ENCODE measurements around the gene CCDC80. TPM values are rescaled to one million over a fixed set of nuclear protein-coding genes. Genes with fewer than 3 reads are reported as not detected.
A peak's percentile ranks its signal among the peaks of the same experiment; 100 is the strongest.
"Not testable (repeated sequence)": the region's sequence is repeated elsewhere in the genome, so short reads cannot be mapped to it uniquely, and the experiment has no call there.

Gene CCDC80
- total RNA-seq, 1 donor from 2014 or later, result 54.0 TPM

DNA sequence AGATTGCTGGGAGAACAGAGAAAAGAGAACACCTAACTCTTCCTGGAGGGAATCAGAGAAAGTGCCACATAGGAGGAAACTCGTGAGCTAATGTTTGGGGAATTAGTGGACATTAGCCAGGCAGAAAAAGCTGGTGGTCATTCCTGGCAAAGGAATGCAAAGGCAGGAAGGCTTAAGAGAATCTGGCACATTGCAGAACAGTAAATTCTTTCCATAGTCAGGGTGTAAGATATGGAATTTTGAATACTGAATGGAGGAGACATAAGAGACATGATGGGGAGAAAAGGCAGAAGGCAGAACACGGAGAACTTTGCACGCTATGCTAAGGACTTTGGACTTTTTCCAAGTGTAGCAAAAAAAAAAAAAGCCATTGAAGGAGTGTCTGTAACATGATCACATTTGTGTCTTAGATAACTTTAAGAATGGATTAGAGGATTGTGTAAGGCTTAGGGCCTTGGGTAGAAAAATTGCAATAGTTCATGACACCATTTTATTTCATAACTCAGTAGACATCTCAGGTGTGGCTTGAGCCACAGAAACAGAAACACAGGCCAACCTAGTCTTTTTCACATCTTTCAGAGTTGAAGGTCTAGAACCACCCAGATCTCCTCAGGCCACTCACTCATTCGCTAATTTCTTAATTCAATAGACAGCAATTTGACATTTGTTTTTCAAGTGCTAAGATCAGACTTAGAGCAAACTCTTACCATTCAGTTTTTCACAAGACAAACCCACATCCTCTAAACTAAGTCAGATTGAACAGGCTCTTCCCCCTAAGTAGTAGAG, 31.2 kb upstream of the CCDC80 start:
- intact Hi-C loops (cut with DNase I), result no loop called here
- ATAC-seq (ENCODE audit: poor library complexity), result no peak
- no peak for DNase-seq

DNA sequence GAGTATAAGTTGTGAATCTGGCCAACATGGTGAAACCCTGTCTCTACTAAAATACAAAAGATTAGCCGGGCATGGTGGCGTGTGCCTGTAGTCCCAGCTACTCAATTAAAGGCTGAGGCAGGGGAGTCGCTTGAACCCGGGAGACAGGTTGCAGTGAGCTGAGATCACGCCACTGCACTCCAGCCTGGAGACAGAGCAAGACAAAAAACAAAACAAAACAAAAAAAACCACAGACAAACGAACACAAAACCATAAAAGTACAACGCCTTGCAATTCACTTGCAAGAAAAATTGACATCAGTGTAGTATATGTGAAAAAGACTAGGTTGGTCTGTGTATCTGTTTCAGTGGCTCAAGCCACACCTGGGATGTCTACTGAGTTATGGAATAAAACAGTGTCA, 29.9 kb upstream of the CCDC80 start:
- ATAC-seq (ENCODE audit: poor library complexity), result no peak
- no peak for DNase-seq
- intact Hi-C loops (cut with DNase I), result no loop called here

GRCh38 chr3:112667599-112667998, 26.7 kb upstream of the CCDC80 start:
- no peak for ATAC-seq (ENCODE audit: poor library complexity)
- intact Hi-C loops (cut with DNase I), result no loop called here
- DNase-seq, result no peak

DNA sequence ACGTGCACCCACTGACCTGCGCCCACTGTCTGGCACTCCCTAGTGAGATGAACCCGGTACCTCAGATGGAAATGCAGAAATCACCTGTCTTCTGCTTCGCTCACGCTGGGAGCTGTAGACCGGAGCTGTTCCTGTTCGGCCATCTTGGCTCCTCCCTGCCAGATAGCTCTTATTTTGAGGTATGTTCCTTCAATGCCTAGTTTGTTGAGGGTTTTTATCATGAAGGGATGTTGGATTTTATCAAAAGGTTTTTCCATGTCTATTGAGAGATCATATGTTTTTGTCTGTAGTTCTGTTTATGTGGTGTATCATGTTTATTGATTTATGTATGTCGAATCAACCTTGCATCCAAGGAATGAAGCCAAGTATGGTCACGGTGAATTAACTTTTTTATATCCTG, 24.1 kb upstream of the CCDC80 start:
- DNase-seq; intact Hi-C loops (cut with DNase I); ATAC-seq (ENCODE audit: poor library complexity): not testable (repeated sequence)

DNA sequence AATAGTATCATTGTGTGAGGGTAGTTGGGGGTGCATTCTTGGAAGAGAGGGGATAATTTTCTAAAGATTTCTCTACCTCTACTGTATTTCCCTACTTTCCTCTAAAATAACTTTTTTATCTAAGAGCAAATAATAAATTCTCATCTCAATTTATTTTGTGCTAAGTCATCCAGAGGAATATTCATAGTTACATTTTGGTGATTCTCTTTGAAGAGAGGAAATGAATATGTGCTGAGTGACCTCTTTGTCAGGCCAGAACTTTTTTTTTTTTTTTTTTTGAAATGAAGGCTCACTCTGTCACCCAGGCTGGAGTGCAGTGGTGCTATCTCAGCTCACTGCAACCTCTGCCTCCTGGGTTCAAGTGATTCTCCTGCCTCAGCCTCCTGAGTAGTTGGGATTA, 15.1 kb upstream of the CCDC80 start:
- intact Hi-C loops (cut with DNase I), result no loop called here
- ATAC-seq (ENCODE audit: poor library complexity), result no peak
- DNase-seq, result no peak

- intact Hi-C loops (cut with DNase I), result no loop called here
- no peak for DNase-seq
- ATAC-seq (ENCODE audit: poor library complexity), result no peak
Measured at GRCh38 chr3:112654979-112655378, 14.0 kb upstream of the CCDC80 start.

GRCh38 chr3:112654492-112654891, 13.5 kb upstream of the CCDC80 start:
- no peak for DNase-seq
- ATAC-seq (ENCODE audit: poor library complexity), result no peak
- intact Hi-C loops (cut with DNase I), result no loop called here

DNA sequence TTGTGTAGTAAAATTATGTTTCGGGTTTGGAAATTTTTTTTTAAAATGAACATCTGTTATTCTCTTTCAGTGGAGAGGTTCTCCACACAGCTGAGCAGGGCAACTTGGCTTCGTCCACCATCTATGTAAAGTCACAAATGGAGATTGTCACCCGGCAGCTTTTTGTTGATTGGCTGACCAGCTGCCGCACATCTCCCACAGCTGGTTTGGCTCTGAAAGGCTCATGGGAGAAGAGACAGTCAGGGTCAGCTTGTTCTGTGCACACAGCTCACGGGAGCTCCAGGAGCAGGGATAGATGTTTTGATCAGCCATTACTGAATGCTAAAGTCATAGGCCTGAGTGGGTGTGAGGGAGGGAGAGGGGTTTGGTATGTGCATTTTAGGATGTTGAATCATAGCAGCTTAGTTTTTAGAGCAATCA, 12.9 kb upstream of the CCDC80 start:
- DNase-seq (peak; percentile 75), ATAC-seq (ENCODE audit: poor library complexity) (peak; percentile 89)
- intact Hi-C loops (cut with DNase I), result no loop called here

DNA sequence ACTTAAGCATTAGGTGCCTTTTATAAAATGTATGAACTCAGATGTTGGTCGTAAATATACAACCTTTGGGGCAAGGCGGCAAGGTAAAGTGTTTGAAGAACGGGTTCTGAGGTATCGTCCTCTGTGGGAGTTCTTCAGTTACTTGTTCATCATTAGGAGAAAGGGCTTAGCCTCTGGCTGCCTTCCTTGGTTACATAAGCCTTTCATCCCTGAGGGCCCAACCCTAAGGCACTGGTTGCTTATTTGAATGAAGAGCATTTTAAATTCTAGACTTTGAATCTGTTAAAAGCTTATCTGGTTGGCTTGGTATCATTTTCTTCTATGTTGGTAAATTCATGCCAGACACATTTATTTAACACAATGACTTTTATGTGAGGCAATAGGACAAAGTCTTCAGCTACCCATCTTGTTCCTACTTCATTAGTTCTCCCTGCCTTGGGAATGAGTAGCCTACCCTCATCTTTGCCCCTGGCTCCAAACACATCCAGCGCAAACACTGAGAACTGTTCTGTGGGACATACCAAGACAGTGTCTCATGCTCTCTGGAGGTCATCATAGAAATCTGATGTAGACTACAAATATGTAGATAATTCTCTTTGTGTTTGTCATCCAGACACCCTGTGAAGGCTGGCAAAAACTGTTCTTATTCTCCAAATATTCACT, 12.4 kb upstream of the CCDC80 start:
- intact Hi-C loops (cut with DNase I), result no loop called here
- ATAC-seq (ENCODE audit: poor library complexity), result peak; percentile 84
- no peak for DNase-seq

DNA sequence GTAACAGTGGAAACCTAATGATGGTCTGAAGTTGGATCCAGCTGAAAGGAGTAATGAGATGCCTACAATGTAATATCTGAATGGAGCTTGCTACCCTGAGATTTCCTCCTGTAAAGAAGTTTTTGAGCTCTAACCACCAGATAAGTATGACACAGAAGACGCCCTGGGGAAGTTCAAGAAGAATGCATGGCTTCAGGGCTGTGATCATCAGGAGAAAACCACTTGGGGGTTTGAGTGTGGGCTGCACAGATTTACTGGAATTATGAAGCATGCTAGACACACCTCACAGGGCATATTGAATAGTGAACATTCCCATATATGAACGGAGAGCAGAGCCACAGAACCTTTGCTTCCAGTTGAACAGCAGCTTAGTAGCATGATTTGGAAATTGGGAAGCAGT, 10.6 kb upstream of the CCDC80 start:
- no peak for ATAC-seq (ENCODE audit: poor library complexity)
- intact Hi-C loops (cut with DNase I), result no loop called here
- DNase-seq, result no peak

GRCh38 chr3:112651071-112651470, 10.1 kb upstream of the CCDC80 start:
- ATAC-seq (ENCODE audit: poor library complexity) (no peak), DNase-seq (no peak)
- intact Hi-C loops (cut with DNase I), result no loop called here

- DNase-seq, result no peak
- intact Hi-C loops (cut with DNase I), result no loop called here
Measured at GRCh38 chr3:112650482-112650881, 9.5 kb upstream of the CCDC80 start.

GRCh38 chr3:112649478-112649735, 8.5 kb upstream of the CCDC80 start:
- intact Hi-C loops (cut with DNase I), result no loop called here
- DNase-seq (no peak), ATAC-seq (ENCODE audit: poor library complexity) (no peak)

More at GRCh38 chr3:112650482-112650881, 9.5 kb upstream of the CCDC80 start:
- no peak for ATAC-seq (ENCODE audit: poor library complexity)

GRCh38 chr3:112647122-112647521, 6.2 kb upstream of the CCDC80 start:
- intact Hi-C loops (cut with DNase I), result no loop called here
- DNase-seq (no peak), ATAC-seq (ENCODE audit: poor library complexity) (peak; percentile 55)

DNA sequence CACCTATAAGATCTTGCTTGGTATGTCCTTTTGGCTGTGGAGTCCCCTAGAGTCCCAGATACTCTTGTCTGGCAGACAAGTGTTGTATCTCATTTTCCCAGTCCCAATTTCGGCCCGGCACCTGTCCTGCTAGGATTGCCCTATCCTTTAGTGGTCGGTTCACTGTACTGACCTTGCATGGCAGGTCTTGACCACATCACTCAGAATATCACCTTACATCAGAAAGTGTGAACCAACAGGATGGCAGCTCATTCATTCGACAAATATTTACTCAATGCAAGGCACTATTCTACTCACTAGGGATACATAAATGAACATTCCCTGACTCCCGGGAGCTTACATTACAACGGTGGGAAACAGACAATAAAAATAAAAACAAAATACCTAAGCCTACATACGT, 5.7 kb upstream of the CCDC80 start:
- DNase-seq (no peak), ATAC-seq (ENCODE audit: poor library complexity) (no peak)
- intact Hi-C loops (cut with DNase I), result no loop called here

- ATAC-seq (ENCODE audit: poor library complexity), result no peak
- intact Hi-C loops (cut with DNase I), result loop anchor here (5.0 kb wide), 2 partner anchors 168 to 338 kb away; no protein-coding TSS in a partner anchor
Measured at GRCh38 chr3:112644453-112644852, 3.5 kb upstream of the CCDC80 start.

DNA sequence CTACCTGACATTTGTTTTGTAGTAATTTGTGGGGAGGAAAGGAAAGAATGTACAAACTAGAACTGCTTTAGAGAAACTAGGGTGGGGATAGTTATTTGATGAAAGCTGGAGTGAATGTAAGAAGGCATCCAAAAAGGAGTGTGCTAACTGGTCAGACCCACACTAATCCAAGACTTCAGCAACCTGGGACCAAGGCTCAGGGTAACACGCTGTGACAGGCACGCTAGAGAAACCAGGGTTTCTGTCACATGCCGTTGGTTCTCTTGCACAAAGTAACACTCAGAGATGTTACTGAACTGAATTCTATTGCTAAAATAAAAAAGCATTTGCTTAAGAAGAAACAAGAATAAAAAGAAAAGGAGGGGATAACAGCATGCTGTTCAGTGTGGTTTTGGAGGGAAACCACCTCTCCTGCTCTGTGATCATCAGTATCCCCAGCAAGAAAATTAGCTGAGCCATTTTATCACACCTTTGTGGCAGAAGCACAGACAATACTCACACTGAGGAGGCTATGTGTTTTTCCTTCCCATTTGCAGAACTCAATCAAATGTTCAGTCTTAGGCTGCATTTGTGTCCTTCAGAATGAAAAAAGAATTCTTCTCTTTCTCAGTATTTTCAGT, 2.8 kb upstream of the CCDC80 start:
- ATAC-seq (ENCODE audit: poor library complexity) (no peak), DNase-seq (no peak)
- intact Hi-C loops (cut with DNase I), result loop anchor here (5.0 kb wide), 2 partner anchors 169 to 339 kb away; no protein-coding TSS in a partner anchor

More at GRCh38 chr3:112644453-112644852, 3.5 kb upstream of the CCDC80 start:
- no peak for DNase-seq

- ATAC-seq (ENCODE audit: poor library complexity) (peak; percentile 83), DNase-seq (peak; percentile 88)
- intact Hi-C loops (cut with DNase I), result loop anchor here (5.0 kb wide), 2 partner anchors 169 to 339 kb away; no protein-coding TSS in a partner anchor
Measured at GRCh38 chr3:112642912-112643506, 2.1 kb upstream of the CCDC80 start.

DNA sequence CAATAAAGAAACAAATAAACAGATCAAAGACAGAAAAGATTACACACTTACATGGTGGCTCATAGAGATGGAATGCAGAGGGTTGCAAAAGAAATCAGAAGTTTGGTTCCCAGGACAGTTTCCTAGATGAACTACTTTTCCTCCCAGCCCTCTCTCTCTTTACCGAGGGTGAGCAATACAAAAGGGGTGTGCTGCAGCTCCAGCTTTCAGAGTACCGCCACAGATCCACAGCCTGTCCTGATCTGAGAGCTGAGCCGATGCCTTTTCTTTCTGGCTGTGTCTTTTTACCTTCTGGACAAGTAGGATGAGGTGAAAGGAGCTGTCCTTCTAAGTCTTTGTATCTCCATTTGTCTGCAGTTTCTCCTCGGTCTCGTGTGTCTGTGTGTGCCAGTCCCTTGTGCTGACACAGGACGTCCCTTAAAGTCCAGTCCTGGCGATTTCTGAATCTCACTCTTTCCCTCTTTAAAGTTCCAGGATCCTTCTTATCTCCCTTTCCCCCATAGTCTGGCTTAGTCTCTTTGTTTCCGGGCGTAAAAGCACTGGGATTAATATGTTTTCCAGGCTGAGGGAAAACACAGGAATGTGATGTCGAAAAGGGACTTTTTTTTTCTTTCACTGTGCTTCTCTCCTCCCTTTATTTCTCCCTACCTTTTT, 540 bp downstream of the CCDC80 start:
- ATAC-seq (ENCODE audit: poor library complexity) (peak; percentile 28), DNase-seq (no peak)
- intact Hi-C loops (cut with DNase I), result loop anchor here (5.0 kb wide), 2 partner anchors 172 to 342 kb away; no protein-coding TSS in a partner anchor

Measured in Right ventricle myocardium superior (tissue), 1 donor.